Stomach (tissue), 9 donors: ENCODE data around the gene ZFR2. TPM values are rescaled to one million over a fixed set of nuclear protein-coding genes. Genes with fewer than 3 reads are reported as not detected.
"Not testable (repeated sequence)": the region's sequence is repeated elsewhere in the genome, so short reads cannot be mapped to it uniquely, and the experiment has no call there.

ENCODE experiments used
- DNase-seq, 2 donors: peaks; one replicate each; pipeline versions ENCODE4 v3.0.0 to v3.0.0-alpha.2; 2013 to 2019
- H3K27ac ChIP-seq, 5 donors: fragments of 200-600 bp in 4 of 5; sonication (generic) in 4 of 5; one replicate each; pipeline ENCODE4 v1.5.1; 2013 to 2019; ENCODE audit warnings: mild to moderate bottlenecking in 1 of 5, moderate library complexity in 1 of 5
- H3K27me3 ChIP-seq, 3 donors: fragments of 200-600 bp; sonication (generic); one replicate each; pipeline ENCODE4 v1.5.1; 2017 to 2019; ENCODE audit warnings: mixed run types in 1 of 3
- H3K36me3 ChIP-seq, 4 donors: fragments of 200-600 bp; sonication (generic); 1 replicate in 3 of 4; 2 replicates in 1 of 4; pipeline ENCODE4 v1.5.1; 2016 to 2019
- H3K4me1 ChIP-seq, 4 donors: fragments of 200-600 bp; sonication (generic); one replicate each; pipeline ENCODE4 v1.5.1; 2016 to 2019
- H3K4me3 ChIP-seq, 4 donors: fragments of 200-600 bp; sonication (generic) in 3 of 4; one replicate each; pipeline ENCODE4 v1.5.1; 2016 to 2019; ENCODE audit warnings: mild to moderate bottlenecking in 1 of 4
- H3K9me3 ChIP-seq, 4 donors: fragments of 200-600 bp; sonication (generic); one replicate each; pipeline ENCODE4 v1.5.1; 2016 to 2019
- EP300 ChIP-seq: sonication (generic); formaldehyde crosslinking; IDR thresholded peaks from one replicate; pipeline ENCODE4 v1.6.1; 2017; ENCODE audit warnings: antibody characterized with exemption
- POLR2A ChIP-seq, 4 donors: fragments of 450-650 bp; IDR thresholded peaks; one replicate each; pipeline ENCODE4 v1.6.1; 2016; ENCODE audit warnings: antibody characterized with exemption in 4 of 4, control low read depth in 2 of 4, mild to moderate bottlenecking in 1 of 4, moderate library complexity in 1 of 4
- POLR2AphosphoS5 ChIP-seq, 3 donors: sonication (generic); formaldehyde crosslinking; IDR thresholded peaks; one replicate each; pipeline ENCODE4 v1.6.1; 2016; ENCODE audit warnings: antibody characterized with exemption in 3 of 3
- WGBS, 5 donors: extraction: QIAGEN DNeasy Blood & Tissue Kit in 3 of 5; methylation state at CpG; one replicate each; pipeline versions ENCODE4 v1.1.5 to v1.1.7; 2013 to 2018; 5-methylcytosine and 5-hydroxymethylcytosine counted together
- intact Hi-C: fragments of 100-400 bp; cut with DNase I; formaldehyde crosslinking; loops from one replicate; pipeline ENCODE4 v1.15.1; 2023; ENCODE audit warnings: low total_unique reads
- polyA plus RNA-seq, 3 donors: library from polyadenylated mRNA; stranded (reverse); fragments of 200-250 nt; gene quantifications; one replicate each; pipeline ENCODE4 v1.2.3, GENCODE V29; 2013
- total RNA-seq, 5 donors: library from RNA; depleted of rRNA; stranded (reverse); fragments of >200 nt; gene quantifications; one replicate each; pipeline versions ENCODE4 v1.1.0 to v1.2.3, GENCODE V29; 2014 to 2016
- TF ChIP-seq, protein P1 (sequence below), 7 experiments: fragments of 450-650 bp in 4 of 7; fragments of 200-600 bp in 3 of 7; sonication (generic) in 3 of 7; IDR thresholded peaks; one replicate each; pipeline ENCODE4 v1.5.1; 2016 to 2019; ENCODE audit warnings: antibody characterized with exemption in 7 of 7, control low read depth in 2 of 7, mild to moderate bottlenecking in 1 of 7
- donor health status: healthy with polysubstance abuse.
- donor health status: Bipolar disorder and iron deficiency.
- donor health status: healthy.

The ZFR2 gene
- total and polyA plus RNA-seq, 8 donors = 0.10 to 0.29 TPM; not detected in 6

DNA sequence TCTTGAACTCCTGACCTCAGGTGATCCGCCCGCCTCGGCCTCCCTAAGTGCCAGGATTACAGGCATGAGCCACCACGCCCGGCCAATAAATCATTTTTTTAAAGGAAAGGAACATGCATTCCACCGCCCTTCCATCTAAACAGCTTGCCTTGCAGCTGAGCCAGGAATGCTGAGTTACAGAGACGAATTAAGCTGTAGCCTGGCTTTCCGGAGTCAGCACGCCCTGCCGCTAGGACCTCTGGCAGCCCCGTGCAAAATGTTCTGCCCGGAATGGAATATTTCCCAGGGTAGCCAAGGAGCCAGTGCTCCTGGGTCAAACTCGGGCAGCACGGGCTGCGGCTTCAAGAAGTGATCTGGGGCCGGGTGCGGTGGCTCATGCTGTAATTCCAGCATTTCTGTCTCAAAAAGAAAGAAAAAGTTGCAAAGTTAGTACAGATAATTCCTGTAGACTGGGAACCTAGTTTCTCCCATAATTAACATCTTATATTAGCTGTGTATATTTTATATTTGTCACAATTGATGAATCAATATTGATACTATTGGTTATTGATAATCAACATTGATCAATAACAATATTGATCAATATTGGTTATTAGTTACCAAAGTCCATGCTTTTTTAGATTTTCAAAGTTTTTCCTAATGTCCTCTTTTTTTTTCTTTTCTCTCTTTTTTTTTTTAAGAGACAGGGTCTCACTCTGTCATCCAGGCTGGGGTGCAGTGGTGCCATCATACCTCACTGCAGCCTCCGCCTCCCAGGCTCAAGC lies 30.9 kb upstream of the ZFR2 start:
- intact Hi-C loops = no loop called here
- Histone ChIP-seq H3K27me3 (no peaks in the 10 kb centered on the region), H3K4me3 (no peak overlapping the region), H3K4me1 (peaks cover 0 to 7% (median 0%) of the 10 kb centered on the region in 4 donors), H3K36me3 (no peaks in the 10 kb centered on the region), H3K9me3 (peaks cover 0 to 10% (median 8%) of the 10 kb centered on the region in 4 donors), H3K27ac (no peak overlapping the region)
- WGBS, 5 donors = 56 to 69% (median 61%) methylated on average over 18 of the region's 18 CpGs
- no peak for DNase-seq
- peak in 1 of 3 donors; percentile 59 for TF ChIP-seq POLR2AphosphoS5 (IDR thresholded peaks at IDR 0.05)
- TF ChIP-seq, protein P1, sequence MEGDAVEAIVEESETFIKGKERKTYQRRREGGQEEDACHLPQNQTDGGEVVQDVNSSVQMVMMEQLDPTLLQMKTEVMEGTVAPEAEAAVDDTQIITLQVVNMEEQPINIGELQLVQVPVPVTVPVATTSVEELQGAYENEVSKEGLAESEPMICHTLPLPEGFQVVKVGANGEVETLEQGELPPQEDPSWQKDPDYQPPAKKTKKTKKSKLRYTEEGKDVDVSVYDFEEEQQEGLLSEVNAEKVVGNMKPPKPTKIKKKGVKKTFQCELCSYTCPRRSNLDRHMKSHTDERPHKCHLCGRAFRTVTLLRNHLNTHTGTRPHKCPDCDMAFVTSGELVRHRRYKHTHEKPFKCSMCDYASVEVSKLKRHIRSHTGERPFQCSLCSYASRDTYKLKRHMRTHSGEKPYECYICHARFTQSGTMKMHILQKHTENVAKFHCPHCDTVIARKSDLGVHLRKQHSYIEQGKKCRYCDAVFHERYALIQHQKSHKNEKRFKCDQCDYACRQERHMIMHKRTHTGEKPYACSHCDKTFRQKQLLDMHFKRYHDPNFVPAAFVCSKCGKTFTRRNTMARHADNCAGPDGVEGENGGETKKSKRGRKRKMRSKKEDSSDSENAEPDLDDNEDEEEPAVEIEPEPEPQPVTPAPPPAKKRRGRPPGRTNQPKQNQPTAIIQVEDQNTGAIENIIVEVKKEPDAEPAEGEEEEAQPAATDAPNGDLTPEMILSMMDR (IDR thresholded peaks at IDR 0.05) = no peak
- TF ChIP-seq EP300 = peak; percentile 27

DNA sequence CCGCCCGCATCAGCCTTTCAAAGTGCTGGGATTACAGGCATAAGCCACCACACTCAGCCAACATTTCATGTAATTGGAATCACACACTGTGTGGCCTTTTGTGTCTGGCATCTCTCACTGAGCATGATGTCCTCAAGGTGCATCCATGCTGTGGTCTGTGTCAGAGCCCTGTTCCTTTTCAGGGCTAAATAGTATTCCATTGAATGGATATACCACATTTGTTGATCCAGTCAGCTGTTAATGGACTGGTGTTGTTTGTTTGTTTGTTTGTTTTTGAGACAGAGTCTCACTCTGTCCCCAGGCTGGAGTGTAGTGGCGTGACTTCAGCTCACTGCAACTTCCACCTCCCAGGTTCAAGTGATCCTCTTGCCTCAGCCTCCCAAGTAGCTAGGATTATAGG lies 29.6 kb upstream of the ZFR2 start:
- intact Hi-C loops = no loop called here
- WGBS, 5 donors = 72 to 96% (median 91%) methylated on average over 3 of the region's 3 CpGs
- Histone ChIP-seq H3K4me3 (no peak overlapping the region), H3K4me1 (peaks cover 0 to 7% (median 0%) of the 10 kb centered on the region in 4 donors), H3K27me3 (no peaks in the 10 kb centered on the region), H3K9me3 (peaks cover 0 to 10% (median 8%) of the 10 kb centered on the region in 4 donors), H3K27ac (no peak overlapping the region), H3K36me3 (no peaks in the 10 kb centered on the region)
- no peak for DNase-seq
- TF ChIP-seq EP300 = no peak
- TF ChIP-seq, protein P1 (IDR thresholded peaks at IDR 0.05) = no peak

DNA sequence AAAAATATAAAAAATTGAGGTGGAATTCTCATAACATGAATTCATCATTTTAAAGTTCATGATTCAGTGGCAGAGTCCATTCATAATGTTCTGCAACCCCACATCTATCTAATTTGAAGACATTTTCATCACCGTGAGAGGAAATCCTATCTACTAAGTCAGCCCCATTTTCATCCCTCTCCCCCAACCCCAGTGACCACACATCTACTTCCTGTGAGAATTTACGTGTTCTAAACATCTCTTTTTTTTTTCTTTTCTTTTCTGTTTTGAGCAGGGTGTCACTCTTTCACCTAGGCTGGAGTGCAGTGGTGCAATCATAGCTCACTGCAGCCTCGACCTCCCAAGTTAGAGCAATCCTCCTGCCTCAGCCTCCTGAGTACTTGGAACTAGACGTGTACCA lies 29.1 kb upstream of the ZFR2 start:
- TF ChIP-seq POLR2A (IDR thresholded peaks at IDR 0.05) = no peak
- TF ChIP-seq EP300 = no peak
- TF ChIP-seq, protein P1 (IDR thresholded peaks at IDR 0.05) = no peak
- TF ChIP-seq POLR2AphosphoS5 (IDR thresholded peaks at IDR 0.05) = no peak
- no peak for DNase-seq
- no peak overlapping the region for H3K27ac ChIP-seq
- H3K4me1 ChIP-seq = peaks cover 0 to 7% (median 0%) of the 10 kb centered on the region in 4 donors
- intact Hi-C loops = no loop called here
- WGBS, 5 donors = 67 to 74% (median 72%) methylated on average over 4 of the region's 4 CpGs
- no peak overlapping the region for H3K4me3 ChIP-seq
- no peaks in the 10 kb centered on the region for H3K36me3 ChIP-seq
- no peaks in the 10 kb centered on the region for H3K27me3 ChIP-seq
- H3K9me3 ChIP-seq = peaks cover 0 to 10% (median 8%) of the 10 kb centered on the region in 4 donors

DNA sequence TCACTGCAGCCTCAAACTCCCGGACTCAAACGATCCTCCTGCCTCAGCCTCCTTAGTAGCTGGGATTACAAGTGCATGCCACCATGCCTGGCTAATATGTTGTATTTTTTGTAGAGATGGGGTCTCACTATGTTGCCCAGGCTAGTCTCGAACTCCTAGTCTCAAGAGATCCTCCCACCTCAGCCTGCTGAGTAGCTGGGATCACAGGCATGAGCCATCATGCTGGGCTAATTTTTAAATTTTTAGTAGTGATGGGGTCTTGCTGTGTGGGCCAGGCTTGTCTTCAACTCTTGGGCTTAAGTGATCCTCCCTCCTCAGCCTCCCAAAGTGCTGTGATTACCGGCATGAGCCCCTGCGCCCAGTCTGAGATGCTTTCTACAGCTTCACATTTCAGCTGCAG lies 26.9 kb upstream of the ZFR2 start:
- H3K4me1 ChIP-seq = peaks cover 0 to 7% (median 0%) of the 10 kb centered on the region in 4 donors
- DNase-seq = no peak

DNA sequence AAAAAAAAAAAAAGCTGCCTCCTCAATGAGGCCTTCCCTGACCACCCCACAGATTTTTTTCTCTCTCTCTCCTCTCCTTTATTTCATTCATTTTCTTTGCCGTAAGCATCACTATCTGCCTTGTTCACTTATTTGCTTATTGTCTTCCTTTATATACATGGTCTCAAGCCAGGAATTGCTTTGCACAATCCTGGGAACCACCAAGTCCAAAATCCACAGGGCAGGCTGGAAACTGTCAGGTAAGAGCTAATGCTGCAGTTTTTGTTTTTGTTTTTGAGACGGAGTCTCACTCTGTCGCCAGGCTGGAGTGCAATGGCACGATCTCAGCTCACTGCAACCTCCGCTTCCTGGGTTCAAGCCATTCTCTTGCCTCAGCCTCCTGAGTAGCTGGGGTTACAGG lies 26.1 kb upstream of the ZFR2 start:
- H3K4me3 ChIP-seq, H3K36me3 ChIP-seq, DNase-seq, intact Hi-C loops, H3K27ac ChIP-seq, H3K4me1 ChIP-seq, H3K9me3 ChIP-seq, H3K27me3 ChIP-seq: not testable (repeated sequence)
- 74 to 83% (median 80%) methylated on average over 5 of the region's 5 CpGs for WGBS, 5 donors

More for the DNA sequence above, 26.9 kb upstream of the ZFR2 start:
- intact Hi-C loops = no loop called here
- Histone ChIP-seq H3K9me3 (peaks cover 0 to 10% (median 8%) of the 10 kb centered on the region in 4 donors), H3K4me3 (no peak overlapping the region), H3K27me3 (no peaks in the 10 kb centered on the region), H3K27ac (no peak overlapping the region), H3K36me3 (no peaks in the 10 kb centered on the region)
- TF ChIP-seq POLR2A (IDR thresholded peaks at IDR 0.05) (no peak), EP300 (no peak)
- WGBS, 5 donors = 81 to 92% (median 87%) methylated on average over 5 of the region's 5 CpGs
